ENCODE measurements around the gene GABRG1. TPM values are rescaled to one million over a fixed set of nuclear protein-coding genes. Genes with fewer than 3 reads are reported as not detected.

Gene GABRG1
- polyA plus RNA-seq (2014; cell fraction: cytosol; rRNA removed): not detected in 2 replicates
- not detected in 2 replicates for polyA plus RNA-seq (2014; cell fraction: nucleus; rRNA removed)

GRCh38 chr4:46123913-46124755 lies at the start of gene GABRG1:
Gene GABRG1, minus strand, starts transcription at chr4:46124054. Its CDS starts 141 bp downstream, at chr4:46123913.
- DNase-seq (ENCODE audit: low spot score): peak; percentile 22

GRCh38 chr4:46146993-46147392 lies 23.1 kb upstream of the GABRG1 start:
- DNase-seq (ENCODE audit: low spot score): no peak

DNA sequence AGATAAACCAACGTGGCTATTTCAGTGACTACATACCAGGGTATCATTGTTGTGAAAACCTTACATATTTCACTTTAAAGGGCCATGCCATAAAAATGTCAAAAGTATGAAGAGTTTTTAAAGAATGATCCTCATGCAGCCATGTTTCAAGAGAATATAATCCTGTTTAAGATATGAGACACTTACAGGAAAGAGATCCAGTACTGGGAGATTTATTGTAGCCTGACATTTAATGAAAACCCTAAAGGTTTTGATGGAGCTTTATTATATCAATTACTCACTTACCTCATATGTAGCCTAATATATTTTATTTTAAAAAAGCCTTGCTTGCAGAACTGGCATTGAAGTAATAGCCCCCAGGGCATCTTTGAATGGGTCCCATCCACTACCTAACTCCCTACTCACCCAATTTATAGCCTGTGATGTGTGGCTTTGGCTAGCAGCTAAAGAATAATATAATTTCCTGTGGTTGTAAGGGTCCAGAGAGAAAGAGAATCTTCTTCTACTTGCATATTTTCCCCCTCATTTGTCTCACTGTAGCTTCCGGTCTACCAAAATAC lies 7.7 kb upstream of the GABRG1 start:
- DNase-seq (ENCODE audit: low spot score): no peak

GRCh38 chr4:46124773-46125413 lies 1.0 kb upstream of the GABRG1 start:
- DNase-seq (ENCODE audit: low spot score): peak; percentile 86

DNA sequence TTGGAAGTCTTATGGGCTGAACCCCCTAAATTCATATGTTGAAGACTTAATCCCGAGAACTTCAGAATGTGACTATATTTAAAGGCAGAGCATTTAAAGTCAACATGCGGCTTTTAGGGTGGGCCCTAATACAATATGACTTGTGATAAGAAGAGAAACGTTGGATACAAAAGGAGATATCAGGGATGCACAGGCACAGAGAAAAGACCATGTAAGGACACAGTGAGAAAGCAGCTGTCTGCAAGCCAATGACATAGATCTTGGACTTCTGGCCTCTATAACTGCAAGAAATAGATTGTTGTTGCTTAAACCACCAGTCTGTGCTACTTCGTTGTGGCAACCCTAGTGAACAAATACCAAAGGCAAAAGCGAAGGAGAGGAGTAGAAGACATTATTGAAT lies 42.2 kb downstream of the GABRG1 start:
- DNase-seq (ENCODE audit: low spot score): no peak

DNA sequence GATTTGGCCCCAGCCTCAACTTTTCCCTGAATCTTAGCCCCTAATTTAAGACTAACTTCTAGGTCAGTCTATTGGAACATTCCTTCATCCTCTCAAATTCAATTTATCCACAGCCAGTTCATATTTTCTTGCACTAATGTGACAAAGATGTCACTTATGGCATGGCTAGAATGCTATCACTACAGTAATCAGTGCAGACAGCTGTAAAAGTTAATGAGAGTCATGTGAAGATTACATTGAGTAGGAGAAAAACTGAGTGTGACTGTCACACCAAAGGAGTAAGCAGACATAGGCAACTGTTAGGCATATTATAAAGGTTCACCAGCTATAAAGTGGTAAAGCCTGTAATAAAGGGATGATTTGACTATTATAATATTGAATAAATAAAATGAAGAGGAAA lies 42.6 kb downstream of the GABRG1 start:
- no peak for DNase-seq (ENCODE audit: low spot score)

GRCh38 chr4:46073778-46074177 lies 50.1 kb downstream of the GABRG1 start:
- DNase-seq (ENCODE audit: low spot score): no peak

DNA sequence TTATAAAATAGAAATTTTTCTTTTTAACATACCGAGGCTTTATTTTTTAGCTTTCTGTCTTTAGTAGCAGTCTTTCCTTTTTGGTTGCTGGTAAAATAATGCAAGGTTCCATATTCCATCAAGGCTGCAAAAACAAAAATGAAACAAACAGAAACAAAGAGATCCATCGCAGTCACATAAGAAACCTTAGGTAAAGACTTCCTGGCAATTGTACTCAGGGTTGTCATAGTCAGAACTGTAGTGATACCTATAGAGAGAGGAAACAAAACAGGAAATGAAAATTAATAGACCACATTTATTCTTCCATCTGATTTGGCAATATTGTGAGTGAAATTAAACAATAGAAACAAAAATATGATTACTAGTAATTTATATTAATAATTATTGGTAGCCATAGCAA lies 72.5 kb downstream of the GABRG1 start:
- no peak for DNase-seq (ENCODE audit: low spot score)

DNA sequence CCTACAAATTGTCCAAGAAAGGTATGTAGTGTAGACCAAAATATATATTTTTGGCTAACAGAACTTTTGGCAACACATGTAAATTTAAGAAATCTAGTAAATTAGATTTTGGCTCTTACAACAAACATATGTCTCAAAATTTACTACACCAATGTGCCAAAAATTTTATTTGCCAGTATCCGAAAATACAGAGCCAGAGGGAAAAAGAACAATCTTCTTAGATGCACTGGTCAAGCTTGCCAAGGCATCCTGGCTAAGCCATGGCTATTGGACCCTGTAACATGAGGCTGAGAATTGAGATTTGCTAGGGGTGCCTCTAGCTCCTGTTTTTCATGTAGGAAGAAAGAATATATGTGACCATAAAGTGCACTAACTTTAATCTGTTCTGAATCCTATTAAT lies 91.8 kb downstream of the GABRG1 start:
- no peak for DNase-seq (ENCODE audit: low spot score)

DNA sequence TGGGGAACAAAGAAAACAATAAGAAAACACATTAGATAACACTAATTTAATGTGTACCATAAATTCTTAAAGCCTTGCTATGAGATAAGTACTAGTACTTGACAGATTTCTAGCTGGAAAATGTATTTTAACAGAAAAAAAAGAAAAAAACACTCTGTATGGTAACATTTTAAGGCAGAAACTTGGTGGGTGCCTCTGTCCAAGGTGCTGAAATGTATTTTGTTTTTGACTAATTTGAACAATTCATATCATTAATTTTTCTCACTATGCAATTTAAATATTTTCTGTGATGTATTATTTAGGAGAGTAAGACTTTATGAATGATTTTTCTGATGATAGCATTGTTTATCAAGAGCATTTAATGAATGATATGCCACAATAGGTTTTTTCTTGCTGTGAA lies 107.5 kb downstream of the GABRG1 start:
- DNase-seq (ENCODE audit: low spot score): no peak

GRCh38 chr4:45992728-45993127 lies 131.1 kb downstream of the GABRG1 start:
- no peak for DNase-seq (ENCODE audit: low spot score)

DNA sequence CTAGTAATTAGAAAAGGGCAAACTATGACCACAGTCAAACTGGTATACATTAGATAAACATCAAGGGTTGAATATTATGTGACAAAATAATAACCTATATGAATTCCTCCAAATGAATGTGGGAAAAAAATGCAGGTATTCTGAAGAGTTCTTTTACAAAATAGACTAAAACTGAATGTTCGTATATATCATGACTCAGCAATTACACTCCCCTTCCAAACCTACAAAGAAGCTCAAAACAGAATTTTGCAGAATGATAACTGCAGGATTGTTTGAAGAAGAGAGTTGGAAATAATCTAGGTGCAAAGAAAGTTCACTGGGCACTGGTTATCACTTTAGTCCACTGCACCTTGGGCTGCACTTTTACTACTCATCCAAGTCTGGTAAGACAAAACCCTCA lies 134.1 kb downstream of the GABRG1 start:
- DNase-seq (ENCODE audit: low spot score): no peak

DNA sequence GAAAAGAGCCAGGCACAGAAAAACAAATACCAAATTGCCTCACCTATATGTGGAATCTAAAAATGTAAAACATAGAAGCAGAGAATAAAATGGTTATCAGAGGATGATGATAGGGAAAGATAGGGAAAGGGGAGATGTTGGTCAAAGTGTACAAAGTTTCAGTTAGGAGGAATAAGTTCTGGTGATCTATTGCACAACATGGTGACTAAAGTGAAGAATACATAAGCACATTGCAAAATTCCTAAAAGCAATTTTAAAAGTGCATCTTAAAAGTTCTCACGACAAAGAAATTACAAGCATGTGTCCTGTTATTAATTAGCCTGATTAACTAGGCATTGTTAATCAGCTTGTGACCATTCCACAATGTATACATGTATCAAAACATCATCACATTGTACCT lies 136.0 kb downstream of the GABRG1 start:
- no peak for DNase-seq (ENCODE audit: low spot score)
